Keratinocyte (primary cell): Measurements from ENCODE around the gene ETV3.

Experiments used
- CTCF ChIP-seq, 3 experiments: IDR thresholded peaks in 1 of 3; conservative IDR thresholded peaks in 1 of 3; optimal IDR thresholded peaks in 1 of 3; 2 replicates in 2 of 3; 3 replicates in 1 of 3; pipeline versions ENCODE3 to v1.5.1; 2011; ENCODE audit warnings: low read length in 3 of 3, mild to moderate bottlenecking in 3 of 3, moderate library complexity in 2 of 3, control low read depth in 1 of 3, inconsistent platforms in 1 of 3; ENCODE audit not compliant: insufficient read depth in 2 of 3; ENCODE audit errors: extremely low read depth in 1 of 3
- EZH2 ChIP-seq: IDR thresholded peaks from one replicate; pipeline ENCODE4 v1.6.1; 2012; ENCODE audit warnings: inconsistent platforms, mild to moderate bottlenecking, low read length, moderate library complexity

- TF ChIP-seq CTCF (optimal IDR thresholded peaks at IDR 0.05 in 1 of 3, IDR thresholded peaks at IDR 0.05 in 1 of 3, conservative IDR thresholded peaks at IDR 0.05 in 1 of 3; ENCODE audit: extremely low read depth in 1 of 3, insufficient read depth in 2 of 3, low read length in 3 of 3): no peak
- no peak for TF ChIP-seq EZH2
Measured at GRCh38 chr1:157142201-157142600, 4.0 kb upstream of the ETV3 start.
